DOHH2 (cell line): Measurements from ENCODE around the gene ZC3H12C.

Source experiments
- H3F3A ChIP-seq: fragments of 200-600 bp; sonication (generic), shearing (Covaris generic); 2 replicates; pipeline ENCODE4 v1.6.0; 2016; ENCODE audit warnings: antibody characterized with exemption, mild to moderate bottlenecking; ENCODE audit not compliant: control insufficient read depth, insufficient read depth
- H3K27ac ChIP-seq: fragments of 200-600 bp; sonication (generic); 2 replicates; pipeline ENCODE4 v1.5.1; 2014; ENCODE audit warnings: low read depth, mild to moderate bottlenecking, low read length, moderate library complexity
- H3K27me3 ChIP-seq: fragments of 200-600 bp; sonication (generic); 2 replicates; pipeline ENCODE4 v1.6.1; 2014; ENCODE audit warnings: mild to moderate bottlenecking, low read length, mixed read lengths; ENCODE audit not compliant: control insufficient read depth
- H3K36me3 ChIP-seq: fragments of 200-600 bp; sonication (generic); 2 replicates; pipeline ENCODE4 v1.6.1; 2014; ENCODE audit warnings: mild to moderate bottlenecking, low read length, moderate library complexity, mixed read lengths; ENCODE audit not compliant: control insufficient read depth
- H3K4me1 ChIP-seq: fragments of 200-600 bp; sonication (generic); 2 replicates; pipeline ENCODE4 v1.6.1; 2014; ENCODE audit warnings: mild to moderate bottlenecking, low read length, mixed read lengths; ENCODE audit not compliant: control insufficient read depth
- H3K4me2 ChIP-seq: fragments of 200-600 bp; sonication (generic); 2 replicates; pipeline ENCODE4 v1.6.0; 2014; ENCODE audit warnings: mild to moderate bottlenecking, low read length, moderate library complexity
- H3K4me3 ChIP-seq: fragments of 200-600 bp; sonication (generic); 2 replicates; pipeline ENCODE4 v1.5.1; 2014; ENCODE audit warnings: mild to moderate bottlenecking, low read length, mixed read lengths
- H3K79me2 ChIP-seq: fragments of 200-600 bp; sonication (generic); 2 replicates; pipeline ENCODE4 v1.6.1; 2014; ENCODE audit warnings: mild to moderate bottlenecking, low read length, mixed read lengths; ENCODE audit not compliant: control insufficient read depth
- H3K9me2 ChIP-seq: fragments of 200-600 bp; sonication (generic); replicated peaks from 2 replicates; pipeline ENCODE4 v1.6.1; 2014; ENCODE audit warnings: mild to moderate bottlenecking, low read length, mixed read lengths; ENCODE audit not compliant: control insufficient read depth
- H3K9me3 ChIP-seq: fragments of 200-600 bp; sonication (generic); 2 replicates; pipeline ENCODE4 v1.6.1; 2014; ENCODE audit warnings: antibody characterized with exemption, low read length, mixed read lengths; ENCODE audit not compliant: control insufficient read depth, insufficient read depth
- H4K20me1 ChIP-seq: fragments of 200-600 bp; sonication (generic); 2 replicates; pipeline ENCODE4 v1.6.0; 2014; ENCODE audit warnings: low read depth, mild to moderate bottlenecking, antibody characterized with exemption, low read length, moderate library complexity; ENCODE audit not compliant: control insufficient read depth, insufficient read depth
- EZH2phosphoT487 ChIP-seq: fragments of 200-600 bp; sonication (generic); IDR thresholded peaks from 2 replicates; pipeline ENCODE4 v1.6.1; 2017; ENCODE audit warnings: borderline replicate concordance, mild to moderate bottlenecking, antibody characterized with exemption, low read length, moderate library complexity, mixed read lengths
- TF ChIP-seq, protein P1 (sequence below): fragments of 200-600 bp; sonication (generic); IDR thresholded peaks from one replicate; pipeline ENCODE4 v1.5.1; 2014; ENCODE audit warnings: antibody characterized with exemption, mild to moderate bottlenecking, low read depth, low read length; ENCODE audit not compliant: poor library complexity, severe bottlenecking

ZC3H12C gene

GRCh38 chr11:110124605-110125004 lies 31.4 kb downstream of the ZC3H12C start:
- Histone ChIP-seq H4K20me1 (no peaks in the 10 kb centered on the region), H3K4me1 (no peaks in the 10 kb centered on the region), H3K36me3 (no peaks in the 10 kb centered on the region), H3K4me2 (no peak overlapping the region), H3F3A (no peaks in the 10 kb centered on the region), H3K79me2 (no peaks in the 10 kb centered on the region), H3K27me3 (no peaks in the 10 kb centered on the region; the same call in 1 of the 2 replicates), H3K9me3 (no peaks in the 10 kb centered on the region), H3K4me3 (no peak overlapping the region), H3K9me2 (no peaks in the 10 kb centered on the region), H3K27ac (no peak overlapping the region)
- TF ChIP-seq, protein P1, sequence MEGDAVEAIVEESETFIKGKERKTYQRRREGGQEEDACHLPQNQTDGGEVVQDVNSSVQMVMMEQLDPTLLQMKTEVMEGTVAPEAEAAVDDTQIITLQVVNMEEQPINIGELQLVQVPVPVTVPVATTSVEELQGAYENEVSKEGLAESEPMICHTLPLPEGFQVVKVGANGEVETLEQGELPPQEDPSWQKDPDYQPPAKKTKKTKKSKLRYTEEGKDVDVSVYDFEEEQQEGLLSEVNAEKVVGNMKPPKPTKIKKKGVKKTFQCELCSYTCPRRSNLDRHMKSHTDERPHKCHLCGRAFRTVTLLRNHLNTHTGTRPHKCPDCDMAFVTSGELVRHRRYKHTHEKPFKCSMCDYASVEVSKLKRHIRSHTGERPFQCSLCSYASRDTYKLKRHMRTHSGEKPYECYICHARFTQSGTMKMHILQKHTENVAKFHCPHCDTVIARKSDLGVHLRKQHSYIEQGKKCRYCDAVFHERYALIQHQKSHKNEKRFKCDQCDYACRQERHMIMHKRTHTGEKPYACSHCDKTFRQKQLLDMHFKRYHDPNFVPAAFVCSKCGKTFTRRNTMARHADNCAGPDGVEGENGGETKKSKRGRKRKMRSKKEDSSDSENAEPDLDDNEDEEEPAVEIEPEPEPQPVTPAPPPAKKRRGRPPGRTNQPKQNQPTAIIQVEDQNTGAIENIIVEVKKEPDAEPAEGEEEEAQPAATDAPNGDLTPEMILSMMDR: no peak
- no peak for TF ChIP-seq EZH2phosphoT487

GRCh38 chr11:110125632-110126031 lies 32.4 kb downstream of the ZC3H12C start:
- no peaks in the 10 kb centered on the region for H3K9me3 ChIP-seq
- TF ChIP-seq EZH2phosphoT487: no peak
- TF ChIP-seq, protein P1: no peak
- no peaks in the 10 kb centered on the region for H3K79me2 ChIP-seq
- no peaks in the 10 kb centered on the region for H3K36me3 ChIP-seq
- no peaks in the 10 kb centered on the region; the same call in 1 of the 2 replicates for H3K27me3 ChIP-seq
- no peaks in the 10 kb centered on the region for H3K4me1 ChIP-seq
- H4K20me1 ChIP-seq: no peaks in the 10 kb centered on the region
- no peak overlapping the region for H3K4me3 ChIP-seq
- H3F3A ChIP-seq: no peaks in the 10 kb centered on the region
- H3K27ac ChIP-seq: no peak overlapping the region
- no peaks in the 10 kb centered on the region for H3K9me2 ChIP-seq
- H3K4me2 ChIP-seq: no peak overlapping the region

DNA sequence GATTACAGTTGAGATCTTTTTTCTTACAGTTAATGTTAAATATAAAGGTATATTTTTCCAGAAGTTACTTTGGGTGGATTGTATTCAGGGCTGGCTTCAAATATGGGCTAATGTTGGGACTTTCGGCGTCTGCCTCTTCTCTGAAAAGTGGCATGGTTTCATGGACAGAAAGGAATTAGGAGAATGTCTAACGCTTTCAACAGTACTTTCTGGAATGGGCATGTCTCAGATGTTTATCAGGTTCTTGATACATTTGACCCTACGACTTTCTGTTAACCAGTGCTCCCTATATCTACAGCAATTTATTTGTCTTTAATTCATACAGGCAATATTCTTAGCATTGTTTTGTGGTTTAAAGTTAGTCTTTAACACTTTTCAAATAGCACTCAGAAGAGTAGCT lies 33.7 kb downstream of the ZC3H12C start:
- TF ChIP-seq, protein P1: no peak
- TF ChIP-seq EZH2phosphoT487: no peak
- Histone ChIP-seq H3K27me3 (no peaks in the 10 kb centered on the region), H3K9me2 (no peaks in the 10 kb centered on the region), H3K4me1 (no peaks in the 10 kb centered on the region), H3K4me3 (no peak overlapping the region), H3K79me2 (no peaks in the 10 kb centered on the region), H3K36me3 (no peaks in the 10 kb centered on the region), H3F3A (no peaks in the 10 kb centered on the region), H3K4me2 (no peak overlapping the region), H3K27ac (no peak overlapping the region), H3K9me3 (no peaks in the 10 kb centered on the region), H4K20me1 (no peaks in the 10 kb centered on the region)
